Measurements from ENCODE around the gene MPDU1. TPM values are rescaled to one million over a fixed set of nuclear protein-coding genes. Genes with fewer than 3 reads are reported as not detected.

The MPDU1 gene
- total and polyA plus RNA-seq, 10 of the 15 experiments (the other 5 are each of a cell fraction or from before 2014, with no cell fraction given), result 3.6 to 138 (median 78.9) TPM

DNA sequence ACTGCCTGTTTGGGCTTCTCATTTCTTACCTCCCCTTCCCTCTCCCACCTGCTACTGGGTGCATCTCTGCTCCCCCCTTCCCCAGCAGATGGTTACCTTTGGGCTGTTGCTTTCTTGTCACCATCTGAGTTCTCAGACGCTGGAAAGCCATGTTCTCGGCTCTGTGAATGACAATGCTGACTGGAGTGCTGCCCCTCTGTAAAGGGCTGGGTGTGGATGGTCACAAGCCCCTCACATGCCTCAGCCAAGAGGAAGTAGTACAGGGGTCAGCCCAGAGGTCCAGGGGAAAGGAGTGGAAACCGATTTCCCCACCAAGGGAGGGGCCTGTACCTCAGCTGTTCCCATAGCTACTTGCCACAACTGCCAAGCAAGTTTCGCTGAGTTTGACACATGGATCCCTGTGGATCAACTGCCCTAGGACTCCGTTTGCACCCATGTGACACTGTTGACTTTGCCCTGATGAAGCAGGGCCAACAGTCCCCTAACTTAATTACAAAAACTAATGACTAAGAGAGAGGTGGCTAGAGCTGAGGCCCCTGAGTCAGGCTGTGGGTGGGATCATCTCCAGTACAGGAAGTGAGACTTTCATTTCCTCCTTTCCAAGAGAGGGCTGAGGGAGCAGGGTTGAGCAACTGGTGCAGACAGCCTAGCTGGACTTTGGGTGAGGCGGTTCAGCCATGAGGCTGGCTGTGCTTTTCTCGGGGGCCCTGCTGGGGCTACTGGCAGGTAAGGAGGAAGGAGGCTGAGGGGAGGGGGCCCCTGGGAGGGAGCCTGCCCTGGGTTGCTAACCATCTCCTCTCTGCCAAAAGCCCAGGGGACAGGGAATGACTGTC lies 4.4 kb upstream of the MPDU1 start, which contains the start of gene CD68 (continued):
- TF ChIP-seq, protein P1, sequence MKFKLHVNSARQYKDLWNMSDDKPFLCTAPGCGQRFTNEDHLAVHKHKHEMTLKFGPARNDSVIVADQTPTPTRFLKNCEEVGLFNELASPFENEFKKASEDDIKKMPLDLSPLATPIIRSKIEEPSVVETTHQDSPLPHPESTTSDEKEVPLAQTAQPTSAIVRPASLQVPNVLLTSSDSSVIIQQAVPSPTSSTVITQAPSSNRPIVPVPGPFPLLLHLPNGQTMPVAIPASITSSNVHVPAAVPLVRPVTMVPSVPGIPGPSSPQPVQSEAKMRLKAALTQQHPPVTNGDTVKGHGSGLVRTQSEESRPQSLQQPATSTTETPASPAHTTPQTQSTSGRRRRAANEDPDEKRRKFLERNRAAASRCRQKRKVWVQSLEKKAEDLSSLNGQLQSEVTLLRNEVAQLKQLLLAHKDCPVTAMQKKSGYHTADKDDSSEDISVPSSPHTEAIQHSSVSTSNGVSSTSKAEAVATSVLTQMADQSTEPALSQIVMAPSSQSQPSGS (IDR thresholded peaks at IDR 0.05; ENCODE audit: low read length), result peak; percentile 90
- TF ChIP-seq EGR1 (IDR thresholded peaks at IDR 0.05; ENCODE audit: borderline replicate concordance in 1 of 2, low read depth in 2 of 2, low read length in 2 of 2), result peak in 1 of 2 experiments; percentile 62; a peak in 2 of 3 replicates
- TF ChIP-seq ATF7 (IDR thresholded peaks at IDR 0.05; ENCODE audit: low read depth), result peak; percentile 41; the same call in 1 of the 2 replicates
- peak; percentile 61; the same call in 1 of the 2 replicates for TF ChIP-seq YY1 (IDR thresholded peaks at IDR 0.05; ENCODE audit: low read depth, low read length)
- peak; percentile 76 for TF ChIP-seq FOXM1 (IDR thresholded peaks at IDR 0.05; ENCODE audit: low read depth, low read length)
- TF ChIP-seq PML (IDR thresholded peaks at IDR 0.05; ENCODE audit: low read length), result peak; percentile 97
- peak; percentile 90 for TF ChIP-seq IKZF1 (conservative IDR thresholded peaks at IDR 0.05)
- peak; percentile 98 for TF ChIP-seq ZBED1 (IDR thresholded peaks at IDR 0.05; ENCODE audit: borderline replicate concordance)
- TF ChIP-seq, protein P2, sequence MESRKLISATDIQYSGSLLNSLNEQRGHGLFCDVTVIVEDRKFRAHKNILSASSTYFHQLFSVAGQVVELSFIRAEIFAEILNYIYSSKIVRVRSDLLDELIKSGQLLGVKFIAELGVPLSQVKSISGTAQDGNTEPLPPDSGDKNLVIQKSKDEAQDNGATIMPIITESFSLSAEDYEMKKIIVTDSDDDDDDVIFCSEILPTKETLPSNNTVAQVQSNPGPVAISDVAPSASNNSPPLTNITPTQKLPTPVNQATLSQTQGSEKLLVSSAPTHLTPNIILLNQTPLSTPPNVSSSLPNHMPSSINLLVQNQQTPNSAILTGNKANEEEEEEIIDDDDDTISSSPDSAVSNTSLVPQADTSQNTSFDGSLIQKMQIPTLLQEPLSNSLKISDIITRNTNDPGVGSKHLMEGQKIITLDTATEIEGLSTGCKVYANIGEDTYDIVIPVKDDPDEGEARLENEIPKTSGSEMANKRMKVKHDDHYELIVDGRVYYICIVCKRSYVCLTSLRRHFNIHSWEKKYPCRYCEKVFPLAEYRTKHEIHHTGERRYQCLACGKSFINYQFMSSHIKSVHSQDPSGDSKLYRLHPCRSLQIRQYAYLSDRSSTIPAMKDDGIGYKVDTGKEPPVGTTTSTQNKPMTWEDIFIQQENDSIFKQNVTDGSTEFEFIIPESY (IDR thresholded peaks at IDR 0.05), result no peak
- TF ChIP-seq TCF7 (IDR thresholded peaks at IDR 0.05; ENCODE audit: borderline replicate concordance), result no peak
- TF ChIP-seq, protein P3, sequence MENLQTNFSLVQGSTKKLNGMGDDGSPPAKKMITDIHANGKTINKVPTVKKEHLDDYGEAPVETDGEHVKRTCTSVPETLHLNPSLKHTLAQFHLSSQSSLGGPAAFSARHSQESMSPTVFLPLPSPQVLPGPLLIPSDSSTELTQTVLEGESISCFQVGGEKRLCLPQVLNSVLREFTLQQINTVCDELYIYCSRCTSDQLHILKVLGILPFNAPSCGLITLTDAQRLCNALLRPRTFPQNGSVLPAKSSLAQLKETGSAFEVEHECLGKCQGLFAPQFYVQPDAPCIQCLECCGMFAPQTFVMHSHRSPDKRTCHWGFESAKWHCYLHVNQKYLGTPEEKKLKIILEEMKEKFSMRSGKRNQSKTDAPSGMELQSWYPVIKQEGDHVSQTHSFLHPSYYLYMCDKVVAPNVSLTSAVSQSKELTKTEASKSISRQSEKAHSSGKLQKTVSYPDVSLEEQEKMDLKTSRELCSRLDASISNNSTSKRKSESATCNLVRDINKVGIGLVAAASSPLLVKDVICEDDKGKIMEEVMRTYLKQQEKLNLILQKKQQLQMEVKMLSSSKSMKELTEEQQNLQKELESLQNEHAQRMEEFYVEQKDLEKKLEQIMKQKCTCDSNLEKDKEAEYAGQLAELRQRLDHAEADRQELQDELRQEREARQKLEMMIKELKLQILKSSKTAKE (IDR thresholded peaks at IDR 0.05; ENCODE audit: low read depth, poor library complexity, severe bottlenecking), result no peak
- TF ChIP-seq SREBF1 (IDR thresholded peaks at IDR 0.05; ENCODE audit: low read length), result no peak
- peak; percentile 83 for TF ChIP-seq POLR2A (IDR thresholded peaks at IDR 0.05; ENCODE audit: low read depth, low read length)
- TF ChIP-seq SUPT20H (IDR thresholded peaks at IDR 0.05; ENCODE audit: borderline replicate concordance, control insufficient read depth, low read depth, low read length), result no peak
- TF ChIP-seq SREBF2 (IDR thresholded peaks at IDR 0.05; ENCODE audit: low read length), result no peak
- TF ChIP-seq RBBP5 (conservative IDR thresholded peaks at IDR 0.05), result no peak
- peak; percentile 82 for TF ChIP-seq NFIC (IDR thresholded peaks at IDR 0.05; ENCODE audit: low read depth, low read length)
- TF ChIP-seq ZNF274 (IDR thresholded peaks at IDR 0.05; ENCODE audit: insufficient read depth, insufficient read length), result no peak
- no peak for TF ChIP-seq CREM (IDR thresholded peaks at IDR 0.05; ENCODE audit: low read depth)
- TF ChIP-seq ZNF384 (IDR thresholded peaks at IDR 0.05; ENCODE audit: borderline replicate concordance, low read depth, low read length), result no peak
- no peak for TF ChIP-seq TCF3 (IDR thresholded peaks at IDR 0.05; ENCODE audit: borderline replicate concordance, insufficient read depth, low read depth, low read length)
- TF ChIP-seq, protein P4, sequence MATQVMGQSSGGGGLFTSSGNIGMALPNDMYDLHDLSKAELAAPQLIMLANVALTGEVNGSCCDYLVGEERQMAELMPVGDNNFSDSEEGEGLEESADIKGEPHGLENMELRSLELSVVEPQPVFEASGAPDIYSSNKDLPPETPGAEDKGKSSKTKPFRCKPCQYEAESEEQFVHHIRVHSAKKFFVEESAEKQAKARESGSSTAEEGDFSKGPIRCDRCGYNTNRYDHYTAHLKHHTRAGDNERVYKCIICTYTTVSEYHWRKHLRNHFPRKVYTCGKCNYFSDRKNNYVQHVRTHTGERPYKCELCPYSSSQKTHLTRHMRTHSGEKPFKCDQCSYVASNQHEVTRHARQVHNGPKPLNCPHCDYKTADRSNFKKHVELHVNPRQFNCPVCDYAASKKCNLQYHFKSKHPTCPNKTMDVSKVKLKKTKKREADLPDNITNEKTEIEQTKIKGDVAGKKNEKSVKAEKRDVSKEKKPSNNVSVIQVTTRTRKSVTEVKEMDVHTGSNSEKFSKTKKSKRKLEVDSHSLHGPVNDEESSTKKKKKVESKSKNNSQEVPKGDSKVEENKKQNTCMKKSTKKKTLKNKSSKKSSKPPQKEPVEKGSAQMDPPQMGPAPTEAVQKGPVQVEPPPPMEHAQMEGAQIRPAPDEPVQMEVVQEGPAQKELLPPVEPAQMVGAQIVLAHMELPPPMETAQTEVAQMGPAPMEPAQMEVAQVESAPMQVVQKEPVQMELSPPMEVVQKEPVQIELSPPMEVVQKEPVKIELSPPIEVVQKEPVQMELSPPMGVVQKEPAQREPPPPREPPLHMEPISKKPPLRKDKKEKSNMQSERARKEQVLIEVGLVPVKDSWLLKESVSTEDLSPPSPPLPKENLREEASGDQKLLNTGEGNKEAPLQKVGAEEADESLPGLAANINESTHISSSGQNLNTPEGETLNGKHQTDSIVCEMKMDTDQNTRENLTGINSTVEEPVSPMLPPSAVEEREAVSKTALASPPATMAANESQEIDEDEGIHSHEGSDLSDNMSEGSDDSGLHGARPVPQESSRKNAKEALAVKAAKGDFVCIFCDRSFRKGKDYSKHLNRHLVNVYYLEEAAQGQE (IDR thresholded peaks at IDR 0.05; ENCODE audit: low read depth, low read length), result no peak

All from GM12878 (cell line).